Breast epithelium (tissue), 4 donors: ENCODE measurements around the gene OSBPL9. TPM values are rescaled to one million over a fixed set of nuclear protein-coding genes. Genes with fewer than 3 reads are reported as not detected.
"Not testable (repeated sequence)": the region's sequence is repeated elsewhere in the genome, so short reads cannot be mapped to it uniquely, and the experiment has no call there.

Experiments used
- DNase-seq, 2 donors: peaks; one replicate each; pipeline ENCODE4 v3.0.0-alpha.2; 2019; ENCODE audit warnings: low spot score in 2 of 2
- H3K27ac ChIP-seq, 2 donors: fragments of 200-600 bp; sonication (generic) in 1 of 2; one replicate each; pipeline ENCODE4 v1.5.1; 2016 to 2019; ENCODE audit warnings: mild to moderate bottlenecking in 1 of 2
- H3K27me3 ChIP-seq, 2 donors: fragments of 200-600 bp; sonication (generic) in 1 of 2; one replicate each; pipeline versions ENCODE4 v1.5.1 to v1.6.0; 2017 to 2019; ENCODE audit warnings: control low read depth in 1 of 2, mild to moderate bottlenecking in 1 of 2
- H3K36me3 ChIP-seq: fragments of 200-600 bp; one replicate; pipeline ENCODE4 v1.5.1; 2019
- H3K4me1 ChIP-seq, 2 donors: fragments of 200-600 bp; sonication (generic); one replicate each; pipeline ENCODE4 v1.5.1; 2016 to 2019; ENCODE audit warnings: control low read depth in 1 of 2
- H3K4me3 ChIP-seq, 3 donors: fragments of 200-600 bp; sonication (generic); 1 replicate in 2 of 3; 2 replicates in 1 of 3; pipeline ENCODE4 v1.5.1; 2016 to 2019; ENCODE audit warnings: mild to moderate bottlenecking in 3 of 3, moderate library complexity in 2 of 3
- H3K9me3 ChIP-seq, 2 donors: fragments of 200-600 bp; sonication (generic) in 1 of 2; one replicate each; pipeline ENCODE4 v1.5.1; 2016 to 2019; ENCODE audit warnings: control low read depth in 1 of 2
- CTCF ChIP-seq, 3 donors: fragments of 450-650 bp; IDR thresholded peaks; one replicate each; pipeline ENCODE4 v1.5.1; 2016 to 2017; ENCODE audit warnings: antibody characterized with exemption in 3 of 3, mild to moderate bottlenecking in 3 of 3, moderate library complexity in 3 of 3
- POLR2A ChIP-seq: fragments of 450-650 bp; IDR thresholded peaks from one replicate; pipeline ENCODE4 v1.6.1; 2016; ENCODE audit warnings: antibody characterized with exemption, mild to moderate bottlenecking, moderate library complexity
- POLR2AphosphoS5 ChIP-seq, 3 donors: sonication (generic); formaldehyde crosslinking; IDR thresholded peaks; one replicate each; pipeline ENCODE4 v1.6.1; 2017; ENCODE audit warnings: antibody characterized with exemption in 3 of 3
- intact Hi-C: fragments of 100-400 bp; cut with DNase I; formaldehyde crosslinking; loops from one replicate; pipeline ENCODE4 v1.15.1; 2023; ENCODE audit warnings: low total_unique reads
- total RNA-seq, 3 donors: library from RNA; depleted of rRNA; stranded (reverse); fragments of >200 nt; gene quantifications; one replicate each; pipeline ENCODE4 v1.1.0, GENCODE V29; 2016

The OSBPL9 gene
- total RNA-seq, 3 donors from 2014 or later, result 107 to 213 (median 136) TPM

DNA sequence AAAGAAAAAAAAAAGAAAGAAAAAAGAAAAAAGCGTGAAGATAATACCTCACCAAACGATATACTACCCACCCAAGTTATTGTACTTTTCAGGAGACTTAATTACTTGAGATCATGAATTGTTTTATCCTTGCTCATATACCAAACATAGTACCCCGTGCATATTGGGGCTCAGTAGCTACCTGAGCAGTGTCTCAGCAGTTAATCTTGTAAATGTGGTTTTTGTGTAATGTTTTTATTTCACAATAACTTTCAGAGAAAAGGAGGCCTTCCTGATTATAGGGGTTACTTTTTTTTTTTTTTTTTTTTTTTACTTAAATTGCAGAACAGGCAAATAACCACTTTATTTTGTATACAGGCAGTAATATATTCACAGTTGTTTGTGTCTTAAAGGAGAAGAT, 80.3 kb downstream of the OSBPL9 start:
- Histone ChIP-seq H3K27me3 (no peaks in the 10 kb centered on the region), H3K4me1 (no peaks in the 10 kb centered on the region), H3K4me3 (no peak overlapping the region), H3K9me3 (no peaks in the 10 kb centered on the region), H3K27ac (no peak overlapping the region), H3K36me3 (no peaks in the 10 kb centered on the region)
- intact Hi-C loops, result no loop called here
- TF ChIP-seq POLR2AphosphoS5 (IDR thresholded peaks at IDR 0.05), result no peak
- TF ChIP-seq POLR2A, result no peak
- TF ChIP-seq CTCF (IDR thresholded peaks at IDR 0.05), result no peak
- no peak for DNase-seq

DNA sequence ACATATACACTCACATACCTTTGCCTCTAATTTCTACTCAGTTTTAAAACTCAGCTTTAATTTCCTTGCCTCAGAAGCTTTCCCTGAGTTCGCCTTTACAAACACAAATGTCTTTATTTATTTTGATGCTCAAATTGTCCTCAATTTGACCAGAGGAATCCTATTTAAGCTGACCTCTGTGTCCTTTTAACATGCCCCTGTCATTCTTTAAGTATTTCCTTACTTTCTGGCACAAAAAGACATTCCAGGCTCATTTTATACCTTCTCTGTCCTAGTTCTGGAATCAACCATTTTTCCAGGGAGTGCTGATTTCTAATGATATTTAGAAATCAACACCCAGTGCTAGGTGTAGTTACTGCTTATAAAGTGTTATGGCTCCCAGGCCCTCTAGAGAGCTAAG, 82.5 kb downstream of the OSBPL9 start:
- no peak for DNase-seq
- no peaks in the 10 kb centered on the region for H3K36me3 ChIP-seq
- H3K27ac ChIP-seq, result no peak overlapping the region
- no peaks in the 10 kb centered on the region for H3K9me3 ChIP-seq
- H3K27me3 ChIP-seq, result no peaks in the 10 kb centered on the region
- H3K4me1 ChIP-seq, result no peaks in the 10 kb centered on the region
- intact Hi-C loops, result no loop called here
- H3K4me3 ChIP-seq, result no peak overlapping the region
- TF ChIP-seq POLR2AphosphoS5 (IDR thresholded peaks at IDR 0.05) (no peak), POLR2A (no peak), CTCF (IDR thresholded peaks at IDR 0.05) (no peak)

GRCh38 chr1:51701782-51702181, 84.9 kb downstream of the OSBPL9 start:
- DNase-seq, H3K27me3 ChIP-seq, intact Hi-C loops, H3K9me3 ChIP-seq, H3K4me3 ChIP-seq, H3K27ac ChIP-seq, H3K36me3 ChIP-seq, H3K4me1 ChIP-seq: not testable (repeated sequence)

DNA sequence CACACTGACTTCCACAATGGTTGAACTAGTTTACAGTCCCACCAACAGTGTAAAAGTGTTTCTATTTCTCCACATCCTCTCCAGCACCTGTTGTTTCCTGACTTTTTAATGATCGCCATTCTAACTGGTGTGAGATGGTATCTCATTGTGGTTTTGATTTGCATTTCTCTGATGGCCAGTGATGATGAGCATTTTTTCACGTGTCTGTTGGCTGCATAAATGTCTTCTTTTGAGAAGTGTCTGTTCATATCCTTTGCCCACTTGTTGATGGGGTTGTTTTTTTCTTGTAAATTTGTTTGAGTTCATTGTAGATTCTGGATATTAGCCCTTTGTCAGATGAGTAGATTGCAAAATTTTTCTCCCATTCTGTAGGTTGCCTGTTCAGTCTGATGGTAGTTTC, 85.3 kb downstream of the OSBPL9 start:
- H3K27me3 ChIP-seq, intact Hi-C loops, H3K4me3 ChIP-seq, H3K9me3 ChIP-seq, H3K27ac ChIP-seq, H3K4me1 ChIP-seq, DNase-seq, H3K36me3 ChIP-seq: not testable (repeated sequence)

- intact Hi-C loops, result no loop called here
- TF ChIP-seq CTCF (IDR thresholded peaks at IDR 0.05) (no peak), POLR2AphosphoS5 (IDR thresholded peaks at IDR 0.05) (no peak), POLR2A (no peak)
- H3K36me3 ChIP-seq, result no peaks in the 10 kb centered on the region
These were observed 88.1 kb downstream of the OSBPL9 start for GRCh38 chr1:51705035-51705434.

GRCh38 chr1:51708911-51709760, 92.2 kb downstream of the OSBPL9 start:
- DNase-seq, result no peak
- H3K4me3 ChIP-seq, result no peak overlapping the region
- intact Hi-C loops, result no loop called here
- no peaks in the 10 kb centered on the region for H3K27me3 ChIP-seq
- TF ChIP-seq CTCF (IDR thresholded peaks at IDR 0.05) (no peak), POLR2AphosphoS5 (IDR thresholded peaks at IDR 0.05) (no peak), POLR2A (no peak)
- no peak overlapping the region for H3K27ac ChIP-seq
- H3K4me1 ChIP-seq, result no peaks in the 10 kb centered on the region
- H3K36me3 ChIP-seq, result no peaks in the 10 kb centered on the region
- H3K9me3 ChIP-seq, result no peaks in the 10 kb centered on the region

More at GRCh38 chr1:51705035-51705434, 88.1 kb downstream of the OSBPL9 start:
- Histone ChIP-seq H3K9me3 (no peaks in the 10 kb centered on the region), H3K27ac (no peak overlapping the region), H3K4me3 (no peak overlapping the region), H3K4me1 (no peaks in the 10 kb centered on the region), H3K27me3 (no peaks in the 10 kb centered on the region)
- DNase-seq, result no peak
